GM18507 (cell line): ENCODE measurements around the gene PNPLA3.

Experiments used
- DNase-seq: peaks from one replicate; pipeline ENCODE4 v3.0.0; 2011; ENCODE audit warnings: low read depth; ENCODE audit not compliant: insufficient read length; ENCODE audit errors: extremely low spot score
- FAIRE-seq: peaks from 2 replicates; lab custom pipeline; 2011; peaks lifted over from hg19 to GRCh38; lab: Jason Lieb, UNC

The PNPLA3 gene

GRCh38 chr22:43983808-43984207 is 60.2 kb downstream of the PNPLA3 start:
- FAIRE-seq (no peak), DNase-seq (no peak)

GRCh38 chr22:43985532-43985931 is 61.9 kb downstream of the PNPLA3 start:
- FAIRE-seq (no peak), DNase-seq (no peak)

- no peak for DNase-seq
- FAIRE-seq, result no peak
Observed at GRCh38 chr22:43988116-43988820, 64.7 kb downstream of the PNPLA3 start.

DNA sequence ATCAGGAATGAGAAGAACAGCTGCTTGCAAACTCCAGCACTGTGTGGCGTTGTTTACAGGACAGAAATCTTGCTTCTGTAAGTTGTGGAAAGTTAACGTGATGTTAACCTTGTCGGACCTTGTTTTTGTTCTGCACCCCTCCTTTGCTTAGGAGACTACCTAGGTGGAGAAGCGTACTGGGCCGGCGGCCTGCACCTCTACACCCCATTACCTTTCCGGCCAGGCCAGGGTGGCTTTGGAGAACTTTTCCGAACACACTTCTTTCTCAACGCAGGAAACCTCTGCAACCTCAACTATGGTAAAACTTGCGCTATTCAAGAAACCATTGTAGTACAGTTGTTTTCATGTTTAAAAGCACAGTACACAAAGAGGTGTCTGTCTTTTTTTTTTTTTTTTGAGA is 65.4 kb downstream of the PNPLA3 start:
- no peak for DNase-seq
- FAIRE-seq, result no peak

GRCh38 chr22:43990044-43990443 is 66.4 kb downstream of the PNPLA3 start:
- FAIRE-seq (no peak), DNase-seq (no peak)

DNA sequence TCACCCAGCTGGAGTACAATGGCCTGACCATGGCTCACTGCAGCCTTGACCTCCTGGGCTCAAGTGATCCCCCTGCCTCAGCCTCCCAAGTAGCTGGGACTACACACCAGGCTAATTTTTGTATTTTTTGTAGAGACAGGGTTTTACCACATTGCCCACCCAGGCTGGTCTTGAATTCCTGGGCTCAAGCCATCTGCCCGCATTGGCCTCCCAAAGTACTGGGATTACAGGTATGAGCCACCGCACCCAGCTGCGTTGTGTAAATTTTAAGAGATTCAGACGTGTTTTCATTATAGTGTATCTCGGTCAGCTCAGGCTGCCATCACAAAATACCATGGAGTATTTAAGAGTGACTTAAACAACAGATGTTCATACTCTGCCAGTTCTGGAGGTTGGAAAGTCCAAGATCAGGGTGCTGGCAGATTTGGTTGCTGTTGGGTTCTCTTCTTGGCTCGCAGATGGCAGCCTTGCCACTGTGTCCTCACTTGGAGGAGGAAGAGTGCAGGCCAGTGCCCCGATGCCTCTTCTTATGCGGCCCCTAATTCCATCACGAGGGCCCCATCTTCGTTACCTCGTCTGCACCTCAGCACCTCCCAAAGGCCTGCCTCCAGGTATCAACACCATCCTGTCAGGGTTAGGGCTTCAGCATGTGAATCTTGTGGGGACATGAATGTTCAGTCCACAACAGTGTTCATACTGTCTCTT is 67.9 kb downstream of the PNPLA3 start:
- no peak for FAIRE-seq

DNA sequence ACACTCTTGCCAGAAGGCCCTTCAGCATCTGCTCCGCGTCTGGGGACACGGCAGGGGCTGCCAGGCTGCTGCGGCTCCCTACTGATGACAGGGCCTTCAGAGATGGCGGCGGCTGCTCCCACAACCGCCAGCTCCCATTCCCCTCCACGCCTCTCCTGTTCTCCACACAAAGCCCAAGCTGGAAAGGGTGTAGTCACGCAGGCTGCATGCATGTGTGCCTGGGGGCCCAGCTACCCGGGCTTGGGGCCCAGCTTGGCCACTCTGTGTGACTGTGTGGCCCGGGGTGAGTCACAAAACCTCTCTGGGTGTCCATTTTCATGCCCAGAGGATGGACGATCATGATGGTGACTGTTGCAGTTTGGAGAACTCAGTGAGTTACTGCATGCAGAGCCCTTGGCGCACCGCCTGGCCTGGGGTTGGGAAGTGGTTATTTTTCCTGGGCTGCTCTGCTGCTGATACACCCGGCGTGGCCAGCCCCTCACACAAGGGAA is 68.8 kb downstream of the PNPLA3 start:
- FAIRE-seq (no peak), DNase-seq (no peak)

More for the DNA sequence above, 67.9 kb downstream of the PNPLA3 start:
- no peak for DNase-seq

GRCh38 chr22:43993072-43993760 is 69.6 kb downstream of the PNPLA3 start:
- peak; percentile 84 for FAIRE-seq
- peak; percentile 56 for DNase-seq

- no peak for DNase-seq
- FAIRE-seq, result no peak
Observed at GRCh38 chr22:43994006-43994405, 70.4 kb downstream of the PNPLA3 start.

GRCh38 chr22:43994416-43994815 is 70.8 kb downstream of the PNPLA3 start:
- FAIRE-seq (no peak), DNase-seq (no peak)

DNA sequence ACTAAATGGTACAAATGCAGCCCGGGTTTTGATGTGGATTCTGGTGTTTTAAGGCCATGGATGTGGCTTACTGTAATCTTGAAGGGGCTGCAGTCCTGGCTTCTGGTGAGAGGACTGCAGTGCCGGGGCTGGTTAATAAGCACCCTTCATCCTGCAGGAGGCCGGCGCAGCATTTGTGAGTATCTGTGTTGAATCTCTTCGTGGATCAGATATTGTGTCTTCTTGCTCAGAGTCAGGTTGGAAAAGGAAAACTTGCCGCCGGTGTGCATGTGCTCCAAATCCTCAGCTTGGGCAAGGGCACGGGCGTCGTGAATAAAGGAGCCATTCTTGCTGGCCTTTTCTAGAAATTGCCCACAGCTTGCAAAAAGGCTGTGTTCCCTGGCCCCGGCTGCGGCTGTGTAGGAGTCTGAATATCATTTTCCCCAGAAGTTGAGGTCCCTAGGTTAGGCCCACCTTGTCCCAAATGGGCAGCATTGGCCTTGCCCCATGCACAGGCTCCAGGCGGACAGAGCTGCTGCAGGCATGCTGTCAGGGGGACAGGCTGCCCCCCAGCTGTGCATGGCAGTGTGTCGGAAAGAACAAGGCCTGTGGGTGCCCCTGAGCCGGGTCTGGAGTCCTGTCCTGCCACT is 71.6 kb downstream of the PNPLA3 start:
- DNase-seq (no peak), FAIRE-seq (no peak)

GRCh38 chr22:43995798-43996169 is 72.2 kb downstream of the PNPLA3 start:
- FAIRE-seq, result no peak
- DNase-seq, result no peak

GRCh38 chr22:43996170-43996980 is 72.8 kb downstream of the PNPLA3 start:
- DNase-seq, result peak; percentile 76
- FAIRE-seq, result peak; percentile 91

GRCh38 chr22:43996981-43997265 is 73.3 kb downstream of the PNPLA3 start:
- no peak for FAIRE-seq
- DNase-seq, result no peak
